NCI-H1694 treated with DMSO at 0.1 percent for 48 hours (cell line): ENCODE results near the gene FOXP1.

Experiments used
- DNase-seq: peaks from one replicate; lab custom pipeline; 2025; lab: John Stamatoyannopoulos, UW

The FOXP1 gene

GRCh38 chr3:71398157-71398836 lies 185.2 kb downstream of the FOXP1 start:
- DNase-seq = no peak

GRCh38 chr3:71397726-71398125 lies 185.8 kb downstream of the FOXP1 start:
- DNase-seq = no peak

- no peak for DNase-seq
These were observed 186.5 kb downstream of the FOXP1 start for GRCh38 chr3:71397046-71397445.

- no peak for DNase-seq
These were observed 187.4 kb downstream of the FOXP1 start for GRCh38 chr3:71395927-71396695.

GRCh38 chr3:71395470-71395869 lies 188.1 kb downstream of the FOXP1 start:
- DNase-seq = no peak

- no peak for DNase-seq
These were observed 189.8 kb downstream of the FOXP1 start for GRCh38 chr3:71393745-71394144.

- no peak for DNase-seq
These were observed 190.4 kb downstream of the FOXP1 start for GRCh38 chr3:71393093-71393492.

- DNase-seq = no peak
These were observed 191.3 kb downstream of the FOXP1 start for GRCh38 chr3:71392251-71392650.

GRCh38 chr3:71391361-71391760 lies 192.2 kb downstream of the FOXP1 start:
- DNase-seq = no peak

- DNase-seq = no peak
These were observed 193.5 kb downstream of the FOXP1 start for GRCh38 chr3:71389911-71390573.

- DNase-seq = no peak
These were observed 194.3 kb downstream of the FOXP1 start for GRCh38 chr3:71389191-71389590.

- no peak for DNase-seq
These were observed 194.9 kb downstream of the FOXP1 start for GRCh38 chr3:71388535-71389120.

GRCh38 chr3:71387586-71387985 lies 195.9 kb downstream of the FOXP1 start:
- no peak for DNase-seq

GRCh38 chr3:71384837-71385716 lies 198.5 kb downstream of the FOXP1 start:
- DNase-seq = no peak

GRCh38 chr3:71384388-71384787 lies 199.1 kb downstream of the FOXP1 start:
- DNase-seq = no peak

GRCh38 chr3:71380096-71380495 lies 203.4 kb downstream of the FOXP1 start:
- no peak for DNase-seq

GRCh38 chr3:71378509-71378908 lies 205.0 kb downstream of the FOXP1 start:
- no peak for DNase-seq

GRCh38 chr3:71376911-71377310 lies 206.6 kb downstream of the FOXP1 start:
- DNase-seq = no peak

- no peak for DNase-seq
These were observed 207.0 kb downstream of the FOXP1 start for GRCh38 chr3:71376503-71376902.

GRCh38 chr3:71374582-71374981 lies 208.9 kb downstream of the FOXP1 start:
- DNase-seq = no peak

- DNase-seq = no peak
These were observed 210.5 kb downstream of the FOXP1 start for GRCh38 chr3:71372911-71373637.
